ENCODE results near the gene MCM10.

- no peak for TF ChIP-seq POLR2A (IDR thresholded peaks at IDR 0.05)
- no peak for TF ChIP-seq CTCF (IDR thresholded peaks at IDR 0.05)
- TF ChIP-seq EP300 (IDR thresholded peaks at IDR 0.05; ENCODE audit: low read depth), result no peak
- TF ChIP-seq POLR2AphosphoS5 (IDR thresholded peaks at IDR 0.05), result no peak
These were observed 21.7 kb upstream of the MCM10 start for GRCh38 chr10:13139676-13140075.
